SK-N-MC (cell line): ENCODE measurements around the gene PTPN12.
"Not testable (repeated sequence)": the region's sequence is repeated elsewhere in the genome, so short reads cannot be mapped to it uniquely, and the experiment has no call there.

Experiments
- EZH2 ChIP-seq: fragments of 200-600 bp; sonication (generic); IDR thresholded peaks from one replicate; pipeline ENCODE4 v1.6.1; 2017; ENCODE audit warnings: antibody characterized with exemption
- FOXP2 ChIP-seq: optimal IDR thresholded peaks from 2 replicates; pipeline ENCODE3; 2011; ENCODE audit warnings: mild to moderate bottlenecking, moderate library complexity; ENCODE audit not compliant: insufficient read depth; ENCODE audit errors: extremely low read length, control extremely low read depth
- POLR2AphosphoS5 ChIP-seq: IDR thresholded peaks from 2 replicates; pipeline ENCODE4 v1.6.1; 2012; ENCODE audit warnings: mild to moderate bottlenecking, low read depth, low read length, borderline replicate concordance

- not testable (repeated sequence) for TF ChIP-seq POLR2AphosphoS5, EZH2, FOXP2
Observed at GRCh38 chr7:77521537-77521936, 15.6 kb upstream of the PTPN12 start.
